ENCODE measurements around the gene SIX4.

DNA sequence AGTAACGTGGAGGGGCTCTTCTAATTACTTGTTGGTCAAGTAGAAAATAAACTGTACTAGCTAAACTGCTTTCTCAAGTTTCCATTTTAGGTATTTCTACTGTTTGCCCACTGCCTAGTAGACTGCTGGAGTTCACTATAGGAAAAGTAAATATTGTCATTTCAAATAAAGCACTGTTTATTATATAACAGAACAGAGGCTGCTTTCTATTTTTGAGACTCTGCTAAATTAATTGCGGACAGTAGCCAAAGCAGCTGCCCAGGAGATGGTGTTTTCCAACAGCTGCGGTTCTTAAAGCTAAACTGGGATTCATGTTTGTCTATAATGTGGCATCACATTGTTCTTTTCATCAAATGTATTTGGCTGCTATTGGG is 59.0 kb downstream of the SIX4 start:
- TF ChIP-seq, protein P1, sequence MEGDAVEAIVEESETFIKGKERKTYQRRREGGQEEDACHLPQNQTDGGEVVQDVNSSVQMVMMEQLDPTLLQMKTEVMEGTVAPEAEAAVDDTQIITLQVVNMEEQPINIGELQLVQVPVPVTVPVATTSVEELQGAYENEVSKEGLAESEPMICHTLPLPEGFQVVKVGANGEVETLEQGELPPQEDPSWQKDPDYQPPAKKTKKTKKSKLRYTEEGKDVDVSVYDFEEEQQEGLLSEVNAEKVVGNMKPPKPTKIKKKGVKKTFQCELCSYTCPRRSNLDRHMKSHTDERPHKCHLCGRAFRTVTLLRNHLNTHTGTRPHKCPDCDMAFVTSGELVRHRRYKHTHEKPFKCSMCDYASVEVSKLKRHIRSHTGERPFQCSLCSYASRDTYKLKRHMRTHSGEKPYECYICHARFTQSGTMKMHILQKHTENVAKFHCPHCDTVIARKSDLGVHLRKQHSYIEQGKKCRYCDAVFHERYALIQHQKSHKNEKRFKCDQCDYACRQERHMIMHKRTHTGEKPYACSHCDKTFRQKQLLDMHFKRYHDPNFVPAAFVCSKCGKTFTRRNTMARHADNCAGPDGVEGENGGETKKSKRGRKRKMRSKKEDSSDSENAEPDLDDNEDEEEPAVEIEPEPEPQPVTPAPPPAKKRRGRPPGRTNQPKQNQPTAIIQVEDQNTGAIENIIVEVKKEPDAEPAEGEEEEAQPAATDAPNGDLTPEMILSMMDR (conservative IDR thresholded peaks at IDR 0.05; ENCODE audit: low read length) = no peak
- no peak for TF ChIP-seq EZH2phosphoT487 (IDR thresholded peaks at IDR 0.05; ENCODE audit: borderline replicate concordance, low read depth, low read length)
